HepG2 (cell line): ENCODE data around the gene ANTKMT. TPM values are rescaled to one million over a fixed set of nuclear protein-coding genes. Genes with fewer than 3 reads are reported as not detected.

Source experiments
- CBX1 ChIP-seq: IDR thresholded peaks from one replicate; pipeline ENCODE4 v1.6.1; 2016; ENCODE audit warnings: antibody characterized with exemption, low read depth
- HDAC1 ChIP-seq: sonication (generic); formaldehyde crosslinking; IDR thresholded peaks from 2 replicates; pipeline ENCODE4 v1.5.1; 2020; ENCODE audit warnings: mild to moderate bottlenecking, missing genetic modification reagents
- HOXA5 ChIP-seq: sonication (generic); formaldehyde crosslinking; IDR thresholded peaks from 2 replicates; pipeline ENCODE4 v1.4.0; 2020; ENCODE audit warnings: missing genetic modification reagents
- MYNN ChIP-seq: sonication (generic); formaldehyde crosslinking; IDR thresholded peaks from 2 replicates; pipeline ENCODE4 v1.4.0; 2020; ENCODE audit warnings: mild to moderate bottlenecking, low read depth, missing genetic modification reagents
- NFATC3 ChIP-seq: sonication (generic); formaldehyde crosslinking; IDR thresholded peaks from 2 replicates; pipeline ENCODE4 v1.5.1; 2020; ENCODE audit warnings: mild to moderate bottlenecking, missing genetic modification reagents
- PTBP1 ChIP-seq: fragments of 200-400 bp; formaldehyde crosslinking; IDR thresholded peaks from 2 replicates; pipeline ENCODE4 v1.6.1; 2018; ENCODE audit warnings: low read length, low read depth; ENCODE audit not compliant: poor library complexity, severe bottlenecking
- RBFOX2 ChIP-seq: fragments of 200-400 bp; formaldehyde crosslinking; IDR thresholded peaks from 2 replicates; pipeline ENCODE4 v1.6.1; 2017; ENCODE audit warnings: low read depth, mild to moderate bottlenecking, low read length
- WIZ ChIP-seq: sonication (generic); formaldehyde crosslinking; IDR thresholded peaks from 2 replicates; pipeline ENCODE4 v1.5.1; 2020; ENCODE audit warnings: mild to moderate bottlenecking, missing genetic modification reagents
- ZHX1 ChIP-seq: sonication (generic); formaldehyde crosslinking; IDR thresholded peaks from 2 replicates; pipeline ENCODE4 v1.8.1; 2022; ENCODE audit warnings: low read depth, mild to moderate bottlenecking, missing genetic modification reagents
- ZNF101 ChIP-seq: sonication (generic); formaldehyde crosslinking; IDR thresholded peaks from 2 replicates; pipeline ENCODE4 v1.4.0; 2020; ENCODE audit warnings: mild to moderate bottlenecking, low read depth, missing genetic modification reagents, borderline replicate concordance
- ZNF256 ChIP-seq: sonication (generic); formaldehyde crosslinking; conservative IDR thresholded peaks from 2 replicates; pipeline ENCODE4 v1.4.0; 2020; ENCODE audit warnings: missing genetic modification reagents
- ZNF326 ChIP-seq: sonication (generic); formaldehyde crosslinking; IDR thresholded peaks from 2 replicates; pipeline ENCODE4 v1.4.0; 2020; ENCODE audit warnings: missing genetic modification reagents, borderline replicate concordance
- ZNF34 ChIP-seq: sonication (generic); formaldehyde crosslinking; IDR thresholded peaks from 2 replicates; pipeline ENCODE4 v1.4.0; 2020; ENCODE audit warnings: mild to moderate bottlenecking, missing genetic modification reagents, borderline replicate concordance
- ZNF451 ChIP-seq: sonication (generic); formaldehyde crosslinking; IDR thresholded peaks from 2 replicates; pipeline ENCODE4 v1.5.0; 2020; ENCODE audit warnings: mild to moderate bottlenecking, missing genetic modification reagents
- ZNF572 ChIP-seq: sonication (generic); formaldehyde crosslinking; IDR thresholded peaks from 2 replicates; pipeline ENCODE4 v1.5.1; 2020; ENCODE audit warnings: mild to moderate bottlenecking, missing genetic modification reagents
- ZNF772 ChIP-seq: sonication (generic); formaldehyde crosslinking; IDR thresholded peaks from 2 replicates; pipeline ENCODE4 v1.5.0; 2020; ENCODE audit warnings: mild to moderate bottlenecking, missing genetic modification reagents
- polyA plus RNA-seq, 8 experiments: library from polyadenylated mRNA; depleted of rRNA in 3 of 8; stranded (reverse) in 7 of 8; unstranded in 1 of 8; fragments of >200 nt; fragmentation: Illumina TruSeq in 4 of 8; extraction: Trizol in 4 of 8; gene quantifications; 2 replicates each; pipeline versions ENCODE4 v1.2.1 to v1.2.3, GENCODE V29; 2011 to 2016; ENCODE audit warnings: low read depth in 4 of 8, missing spikeins in 1 of 8, mixed read lengths in 1 of 8; ENCODE audit not compliant: insufficient read depth in 1 of 8
- total RNA-seq, 5 experiments: library from RNA; depleted of rRNA; stranded (reverse); fragments of >200 nt; fragmentation: Illumina TruSeq; extraction: Trizol; gene quantifications; 2 replicates each; pipeline ENCODE4 v1.2.3, GENCODE V29; 2016; ENCODE audit warnings: low read depth in 1 of 5
- TF ChIP-seq, protein P1 (sequence below): sonication (generic); formaldehyde crosslinking; conservative IDR thresholded peaks from 2 replicates; pipeline ENCODE4 v1.4.0; 2020; ENCODE audit warnings: missing genetic modification reagents
- TF ChIP-seq, protein P2 (sequence below): sonication (generic); formaldehyde crosslinking; IDR thresholded peaks from 2 replicates; pipeline ENCODE4 v1.4.0; 2020; ENCODE audit warnings: missing genetic modification reagents
- TF ChIP-seq, protein P3 (sequence below): IDR thresholded peaks from 2 replicates; pipeline ENCODE4 v1.6.1; 2016; ENCODE audit warnings: low read depth, control low read depth
- TF ChIP-seq, protein P4 (sequence below): sonication (generic); formaldehyde crosslinking; IDR thresholded peaks from 2 replicates; pipeline ENCODE4 v1.5.1; 2020; ENCODE audit warnings: missing genetic modification reagents, mild to moderate bottlenecking, borderline replicate concordance

ANTKMT gene
- total and polyA plus RNA-seq, 2 of the 13 experiments (the other 11 are each of a cell fraction or from before 2014, with no cell fraction given): 7.5 to 47.8 TPM

GRCh38 chr16:679814-680624 lies 40.9 kb upstream of the ANTKMT start, which contains the start of gene STUB1 (continued):
- no peak for TF ChIP-seq ZNF256 (CRISPR knock-in tag)
- TF ChIP-seq, protein P1, sequence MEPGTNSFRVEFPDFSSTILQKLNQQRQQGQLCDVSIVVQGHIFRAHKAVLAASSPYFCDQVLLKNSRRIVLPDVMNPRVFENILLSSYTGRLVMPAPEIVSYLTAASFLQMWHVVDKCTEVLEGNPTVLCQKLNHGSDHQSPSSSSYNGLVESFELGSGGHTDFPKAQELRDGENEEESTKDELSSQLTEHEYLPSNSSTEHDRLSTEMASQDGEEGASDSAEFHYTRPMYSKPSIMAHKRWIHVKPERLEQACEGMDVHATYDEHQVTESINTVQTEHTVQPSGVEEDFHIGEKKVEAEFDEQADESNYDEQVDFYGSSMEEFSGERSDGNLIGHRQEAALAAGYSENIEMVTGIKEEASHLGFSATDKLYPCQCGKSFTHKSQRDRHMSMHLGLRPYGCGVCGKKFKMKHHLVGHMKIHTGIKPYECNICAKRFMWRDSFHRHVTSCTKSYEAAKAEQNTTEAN: no peak
- peak; percentile 47; the same call in 1 of the 2 replicates for TF ChIP-seq HOXA5 (CRISPR knock-in tag)
- TF ChIP-seq, protein P2, sequence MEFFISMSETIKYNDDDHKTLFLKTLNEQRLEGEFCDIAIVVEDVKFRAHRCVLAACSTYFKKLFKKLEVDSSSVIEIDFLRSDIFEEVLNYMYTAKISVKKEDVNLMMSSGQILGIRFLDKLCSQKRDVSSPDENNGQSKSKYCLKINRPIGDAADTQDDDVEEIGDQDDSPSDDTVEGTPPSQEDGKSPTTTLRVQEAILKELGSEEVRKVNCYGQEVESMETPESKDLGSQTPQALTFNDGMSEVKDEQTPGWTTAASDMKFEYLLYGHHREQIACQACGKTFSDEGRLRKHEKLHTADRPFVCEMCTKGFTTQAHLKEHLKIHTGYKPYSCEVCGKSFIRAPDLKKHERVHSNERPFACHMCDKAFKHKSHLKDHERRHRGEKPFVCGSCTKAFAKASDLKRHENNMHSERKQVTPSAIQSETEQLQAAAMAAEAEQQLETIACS (CRISPR knock-in tag): peak; percentile 70; the same call in 1 of the 2 replicates
- no peak for TF ChIP-seq ZNF451 (CRISPR knock-in tag)
- no peak for TF ChIP-seq ZNF326 (CRISPR knock-in tag)
- no peak for TF ChIP-seq ZNF34
- no peak for TF ChIP-seq PTBP1
- TF ChIP-seq ZHX1 (CRISPR knock-in tag): no peak
- TF ChIP-seq ZNF772 (CRISPR knock-in tag): no peak; the same call in 1 of the 2 replicates
- no peak for TF ChIP-seq MYNN (CRISPR knock-in tag)
- TF ChIP-seq, protein P3, sequence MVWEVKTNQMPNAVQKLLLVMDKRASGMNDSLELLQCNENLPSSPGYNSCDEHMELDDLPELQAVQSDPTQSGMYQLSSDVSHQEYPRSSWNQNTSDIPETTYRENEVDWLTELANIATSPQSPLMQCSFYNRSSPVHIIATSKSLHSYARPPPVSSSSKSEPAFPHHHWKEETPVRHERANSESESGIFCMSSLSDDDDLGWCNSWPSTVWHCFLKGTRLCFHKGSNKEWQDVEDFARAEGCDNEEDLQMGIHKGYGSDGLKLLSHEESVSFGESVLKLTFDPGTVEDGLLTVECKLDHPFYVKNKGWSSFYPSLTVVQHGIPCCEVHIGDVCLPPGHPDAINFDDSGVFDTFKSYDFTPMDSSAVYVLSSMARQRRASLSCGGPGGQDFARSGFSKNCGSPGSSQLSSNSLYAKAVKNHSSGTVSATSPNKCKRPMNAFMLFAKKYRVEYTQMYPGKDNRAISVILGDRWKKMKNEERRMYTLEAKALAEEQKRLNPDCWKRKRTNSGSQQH (CRISPR knock-in tag): no peak
- no peak for TF ChIP-seq ZNF572 (CRISPR knock-in tag)
- TF ChIP-seq, protein P4, sequence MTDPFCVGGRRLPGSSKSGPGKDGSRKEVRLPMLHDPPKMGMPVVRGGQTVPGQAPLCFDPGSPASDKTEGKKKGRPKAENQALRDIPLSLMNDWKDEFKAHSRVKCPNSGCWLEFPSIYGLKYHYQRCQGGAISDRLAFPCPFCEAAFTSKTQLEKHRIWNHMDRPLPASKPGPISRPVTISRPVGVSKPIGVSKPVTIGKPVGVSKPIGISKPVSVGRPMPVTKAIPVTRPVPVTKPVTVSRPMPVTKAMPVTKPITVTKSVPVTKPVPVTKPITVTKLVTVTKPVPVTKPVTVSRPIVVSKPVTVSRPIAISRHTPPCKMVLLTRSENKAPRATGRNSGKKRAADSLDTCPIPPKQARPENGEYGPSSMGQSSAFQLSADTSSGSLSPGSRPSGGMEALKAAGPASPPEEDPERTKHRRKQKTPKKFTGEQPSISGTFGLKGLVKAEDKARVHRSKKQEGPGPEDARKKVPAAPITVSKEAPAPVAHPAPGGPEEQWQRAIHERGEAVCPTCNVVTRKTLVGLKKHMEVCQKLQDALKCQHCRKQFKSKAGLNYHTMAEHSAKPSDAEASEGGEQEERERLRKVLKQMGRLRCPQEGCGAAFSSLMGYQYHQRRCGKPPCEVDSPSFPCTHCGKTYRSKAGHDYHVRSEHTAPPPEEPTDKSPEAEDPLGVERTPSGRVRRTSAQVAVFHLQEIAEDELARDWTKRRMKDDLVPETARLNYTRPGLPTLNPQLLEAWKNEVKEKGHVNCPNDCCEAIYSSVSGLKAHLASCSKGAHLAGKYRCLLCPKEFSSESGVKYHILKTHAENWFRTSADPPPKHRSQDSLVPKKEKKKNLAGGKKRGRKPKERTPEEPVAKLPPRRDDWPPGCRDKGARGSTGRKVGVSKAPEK (CRISPR knock-in tag): no peak
- peak; percentile 84 for TF ChIP-seq RBFOX2
- TF ChIP-seq NFATC3 (CRISPR knock-in tag): no peak
- TF ChIP-seq CBX1: no peak
- no peak for TF ChIP-seq HDAC1 (CRISPR knock-in tag)
- no peak for TF ChIP-seq WIZ (CRISPR knock-in tag)
- TF ChIP-seq ZNF101 (CRISPR knock-in tag): no peak
